GM12864 (cell line): ENCODE measurements around the gene BEND7.

Experiments
- DNase-seq: peaks from one replicate; pipeline ENCODE4 v3.0.0-alpha.2; 2011; ENCODE audit warnings: low read depth
- H3K4me3 ChIP-seq: 2 replicates; pipeline ENCODE4 v1.5.1; 2011; ENCODE audit warnings: mild to moderate bottlenecking, low read depth, low read length, control low read depth
- CTCF ChIP-seq: IDR thresholded peaks from 2 replicates; pipeline ENCODE4 v1.5.1; 2011; ENCODE audit warnings: low read depth, mild to moderate bottlenecking, moderate library complexity, low read length, control low read depth, inconsistent platforms; ENCODE audit errors: missing control alignments

BEND7 gene

DNA sequence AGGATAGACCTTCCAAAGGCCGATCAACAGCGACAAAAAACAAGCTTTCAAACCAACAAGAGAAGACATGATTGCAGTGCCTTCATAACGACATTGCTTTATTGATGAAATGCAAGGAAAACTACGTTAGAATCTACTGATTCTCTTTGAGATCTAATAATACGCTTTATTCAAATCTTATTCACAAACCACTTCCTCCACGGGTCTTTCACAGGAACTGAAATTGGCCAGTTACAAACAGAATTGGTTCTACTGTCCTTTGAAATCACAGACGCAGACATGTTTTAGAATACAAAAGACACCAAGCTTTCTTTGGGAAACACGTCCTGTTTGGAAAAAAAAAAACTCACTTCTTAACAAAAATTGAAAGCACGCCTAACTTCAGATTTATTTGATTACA lies 106.0 kb downstream of the BEND7 start:
- H3K4me3 ChIP-seq = no peak overlapping the region
- peak; percentile 26 for DNase-seq
- TF ChIP-seq CTCF = no peak

DNA sequence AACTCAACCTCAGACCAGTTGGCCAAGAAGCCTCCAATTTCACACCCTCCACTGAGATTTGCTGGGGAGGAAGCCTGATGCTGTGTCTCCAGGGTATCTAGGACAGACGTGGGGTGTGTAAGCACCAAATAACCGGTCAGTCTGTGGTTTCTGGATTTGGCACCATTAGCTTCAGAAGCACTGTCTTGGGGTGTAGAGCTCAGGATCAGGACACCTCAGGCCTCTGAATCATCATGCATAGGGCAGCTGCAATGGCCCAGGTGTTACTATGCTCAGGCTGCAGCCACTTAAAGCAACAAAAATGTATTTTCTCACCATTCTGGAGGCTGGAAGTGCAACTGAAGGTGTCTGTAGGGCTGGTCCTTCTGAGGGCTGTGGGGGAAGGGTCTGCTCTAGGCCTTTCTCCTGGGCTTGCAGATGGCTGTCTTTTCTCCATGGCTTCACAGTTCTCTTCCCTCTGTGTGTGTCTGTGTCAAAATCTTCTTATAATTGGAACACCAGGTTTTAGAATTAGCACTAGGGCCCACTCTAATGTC lies 107.4 kb downstream of the BEND7 start:
- DNase-seq = no peak
- TF ChIP-seq CTCF = no peak
- no peak overlapping the region for H3K4me3 ChIP-seq

- no peak overlapping the region for H3K4me3 ChIP-seq
- DNase-seq = no peak
- TF ChIP-seq CTCF = no peak
Measured at GRCh38 chr10:13420532-13421307, 108.1 kb downstream of the BEND7 start.

GRCh38 chr10:13417459-13418126 lies 111.2 kb downstream of the BEND7 start:
- no peak for DNase-seq
- no peak overlapping the region for H3K4me3 ChIP-seq
- TF ChIP-seq CTCF = no peak

DNA sequence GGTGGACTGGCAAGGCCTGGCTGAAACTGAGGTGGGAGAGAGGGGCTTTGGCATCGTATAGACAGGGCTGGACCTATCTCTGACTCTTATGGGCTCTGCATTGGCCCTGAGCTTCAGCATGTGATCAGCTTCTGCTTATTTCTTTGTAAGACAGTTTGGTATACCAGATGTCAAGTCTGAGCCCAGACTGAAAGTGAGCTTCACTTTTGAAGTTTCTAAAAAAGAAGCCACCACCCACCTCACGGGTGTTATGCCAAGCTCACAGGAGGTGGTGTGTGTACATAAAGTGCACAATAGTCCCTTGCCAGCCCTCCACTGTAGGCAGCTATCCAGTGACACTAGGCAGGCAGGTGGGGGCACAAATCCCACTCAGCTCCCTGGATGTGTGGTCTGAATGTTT lies 112.1 kb downstream of the BEND7 start:
- peak; percentile 24 for DNase-seq
- no peak overlapping the region for H3K4me3 ChIP-seq
- no peak for TF ChIP-seq CTCF

- no peak for DNase-seq
- peak; percentile 4 for TF ChIP-seq CTCF
- H3K4me3 ChIP-seq = no peak overlapping the region
Measured at GRCh38 chr10:13414855-13415254, 114.0 kb downstream of the BEND7 start.
